ENCODE results near the gene GPR37L1.

The GPR37L1 gene, protein sequence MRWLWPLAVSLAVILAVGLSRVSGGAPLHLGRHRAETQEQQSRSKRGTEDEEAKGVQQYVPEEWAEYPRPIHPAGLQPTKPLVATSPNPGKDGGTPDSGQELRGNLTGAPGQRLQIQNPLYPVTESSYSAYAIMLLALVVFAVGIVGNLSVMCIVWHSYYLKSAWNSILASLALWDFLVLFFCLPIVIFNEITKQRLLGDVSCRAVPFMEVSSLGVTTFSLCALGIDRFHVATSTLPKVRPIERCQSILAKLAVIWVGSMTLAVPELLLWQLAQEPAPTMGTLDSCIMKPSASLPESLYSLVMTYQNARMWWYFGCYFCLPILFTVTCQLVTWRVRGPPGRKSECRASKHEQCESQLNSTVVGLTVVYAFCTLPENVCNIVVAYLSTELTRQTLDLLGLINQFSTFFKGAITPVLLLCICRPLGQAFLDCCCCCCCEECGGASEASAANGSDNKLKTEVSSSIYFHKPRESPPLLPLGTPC

DNA sequence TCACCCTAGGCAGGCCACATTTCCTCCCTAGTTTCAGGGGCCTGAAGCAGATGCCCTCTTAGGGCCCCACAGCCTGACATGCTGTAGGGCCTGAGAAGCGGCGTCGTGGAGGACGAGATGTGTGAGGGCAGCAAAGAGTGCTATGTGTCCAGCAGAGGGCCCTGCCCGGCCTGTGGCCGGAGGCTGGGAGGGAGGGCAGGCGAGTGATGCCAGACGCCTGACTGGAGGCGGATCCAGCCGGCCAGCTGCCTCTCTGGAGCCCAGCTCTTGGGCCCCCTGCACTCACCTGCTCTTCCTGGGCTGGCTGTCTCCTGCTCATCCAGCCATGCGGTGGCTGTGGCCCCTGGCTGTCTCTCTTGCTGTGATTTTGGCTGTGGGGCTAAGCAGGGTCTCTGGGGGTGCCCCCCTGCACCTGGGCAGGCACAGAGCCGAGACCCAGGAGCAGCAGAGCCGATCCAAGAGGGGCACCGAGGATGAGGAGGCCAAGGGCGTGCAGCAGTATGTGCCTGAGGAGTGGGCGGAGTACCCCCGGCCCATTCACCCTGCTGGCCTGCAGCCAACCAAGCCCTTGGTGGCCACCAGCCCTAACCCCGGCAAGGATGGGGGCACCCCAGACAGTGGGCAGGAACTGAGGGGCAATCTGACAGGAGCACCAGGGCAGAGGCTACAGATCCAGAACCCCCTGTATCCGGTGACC is at the start of gene GPR37L1:
Gene GPR37L1, plus strand, starts transcription at position 279 of the 697 bp plus-strand sequence. Its CDS starts 47 bp downstream, at position 326.
- Histone ChIP-seq H3K9ac (ENCODE audit: low read depth, low read length) (no peak within 1 kb of the TSS), H3K36me3 (ENCODE audit: insufficient read depth, low read length) (no peaks in the 10 kb centered on the region), H3K4me1 (ENCODE audit: insufficient read depth, low read length) (no peaks in the 10 kb centered on the region), H3K9me3 (ENCODE audit: control insufficient read depth, insufficient read depth, low read length) (no peaks in the 10 kb centered on the region)

DNA sequence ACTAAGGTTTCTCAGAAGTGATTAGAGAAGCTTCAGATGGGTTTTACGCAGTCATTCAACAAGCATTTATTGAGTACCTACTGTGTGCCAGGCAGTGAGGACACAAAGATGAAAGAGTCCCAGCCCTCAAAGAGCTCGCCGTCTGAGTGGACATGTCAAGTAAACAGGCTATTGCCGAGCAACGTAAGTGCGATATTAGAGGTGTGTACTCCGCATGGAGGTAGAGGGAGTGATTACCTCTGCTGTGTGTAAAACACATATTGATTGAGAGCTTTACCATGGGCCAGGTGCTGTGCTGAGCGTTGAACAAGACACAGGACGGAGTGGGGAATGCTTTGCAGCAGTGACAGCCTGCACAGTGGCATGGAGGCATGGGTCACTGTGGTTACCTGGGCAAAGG is 49.5 kb upstream of the GPR37L1 start:
- Histone ChIP-seq H3K9ac (ENCODE audit: low read depth, low read length) (no peak overlapping the region), H3K9me3 (ENCODE audit: control insufficient read depth, insufficient read depth, low read length) (no peaks in the 10 kb centered on the region), H3K36me3 (ENCODE audit: insufficient read depth, low read length) (no peaks in the 10 kb centered on the region), H3K4me1 (ENCODE audit: insufficient read depth, low read length) (peaks cover 13% of the 10 kb centered on the region; the same call in 1 of the 2 replicates)

DNA sequence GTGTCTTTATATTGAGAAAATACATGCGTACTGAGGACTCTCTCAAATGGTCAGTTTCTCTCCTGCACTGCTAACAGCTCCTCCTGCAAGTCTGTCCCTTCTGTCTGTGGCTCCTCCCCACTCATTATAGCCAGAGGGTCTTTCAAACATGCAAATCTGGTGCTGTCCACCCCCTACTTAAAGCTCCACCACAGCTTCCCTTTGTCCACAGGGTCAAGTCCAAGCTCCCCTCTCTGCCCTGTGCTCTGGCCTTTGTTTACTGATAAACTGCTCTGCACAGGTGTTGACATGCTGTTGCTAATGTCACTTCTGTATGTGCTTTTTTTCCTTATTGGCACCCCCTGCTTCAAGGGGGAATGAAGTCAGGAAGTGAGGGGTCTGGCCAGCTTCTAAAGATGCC is 47.7 kb upstream of the GPR37L1 start:
- H3K9me3 ChIP-seq (ENCODE audit: control insufficient read depth, insufficient read depth, low read length): no peaks in the 10 kb centered on the region
- peaks cover 13% of the 10 kb centered on the region; the same call in 1 of the 2 replicates for H3K4me1 ChIP-seq (ENCODE audit: insufficient read depth, low read length)
- H3K9ac ChIP-seq (ENCODE audit: low read depth, low read length): no peak overlapping the region
- H3K36me3 ChIP-seq (ENCODE audit: insufficient read depth, low read length): no peaks in the 10 kb centered on the region

DNA sequence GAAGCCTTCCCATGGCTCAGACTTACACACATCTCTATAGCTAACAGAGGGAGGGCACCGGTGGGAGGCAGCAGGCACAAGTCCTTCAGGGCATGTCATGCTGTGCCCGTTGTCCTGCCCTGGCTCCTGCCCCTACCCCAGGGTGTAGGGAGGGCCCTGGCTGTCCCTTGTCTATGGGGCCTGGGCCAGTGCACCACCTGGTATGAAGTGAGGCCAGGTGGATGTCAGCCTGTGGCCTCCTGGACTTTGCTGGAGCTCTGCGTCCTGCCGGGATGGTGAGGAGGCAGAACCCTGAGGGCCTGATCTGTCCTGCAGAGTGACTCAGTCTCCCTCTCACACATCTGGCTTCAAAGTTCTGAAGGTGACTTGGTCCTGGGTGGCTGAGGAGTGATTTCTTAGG is 47.3 kb upstream of the GPR37L1 start:
- Histone ChIP-seq H3K36me3 (ENCODE audit: insufficient read depth, low read length) (no peaks in the 10 kb centered on the region), H3K4me1 (ENCODE audit: insufficient read depth, low read length) (peaks cover 13% of the 10 kb centered on the region; the same call in 1 of the 2 replicates), H3K9me3 (ENCODE audit: control insufficient read depth, insufficient read depth, low read length) (no peaks in the 10 kb centered on the region), H3K9ac (ENCODE audit: low read depth, low read length) (no peak overlapping the region)

DNA sequence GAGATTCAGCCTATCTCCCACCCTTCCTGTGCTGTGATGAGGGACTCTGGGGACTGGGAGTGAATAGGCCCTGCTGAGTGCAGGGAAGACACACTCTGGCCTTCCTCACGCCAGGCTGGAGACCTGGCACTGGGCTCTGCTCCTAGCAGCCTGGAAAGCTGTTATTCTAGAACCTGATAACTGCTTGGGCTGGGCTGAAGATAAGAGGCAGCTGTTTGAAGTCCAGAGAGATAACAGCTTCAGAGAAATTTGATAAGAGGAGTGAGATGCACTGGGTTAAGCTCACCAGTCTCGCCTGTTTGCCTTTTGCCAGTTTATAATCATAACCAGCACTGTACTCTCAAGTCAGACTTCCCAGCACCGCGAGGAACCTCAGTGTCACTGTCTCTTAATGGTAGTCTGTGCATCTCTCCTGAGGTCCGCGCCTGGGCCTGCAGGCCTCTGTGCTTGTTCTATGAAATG is 46.6 kb upstream of the GPR37L1 start:
- Histone ChIP-seq H3K9ac (ENCODE audit: low read depth, low read length) (no peak overlapping the region), H3K4me1 (ENCODE audit: insufficient read depth, low read length) (peaks cover 13% of the 10 kb centered on the region; the same call in 1 of the 2 replicates), H3K9me3 (ENCODE audit: control insufficient read depth, insufficient read depth, low read length) (no peaks in the 10 kb centered on the region), H3K36me3 (ENCODE audit: insufficient read depth, low read length) (no peaks in the 10 kb centered on the region)

DNA sequence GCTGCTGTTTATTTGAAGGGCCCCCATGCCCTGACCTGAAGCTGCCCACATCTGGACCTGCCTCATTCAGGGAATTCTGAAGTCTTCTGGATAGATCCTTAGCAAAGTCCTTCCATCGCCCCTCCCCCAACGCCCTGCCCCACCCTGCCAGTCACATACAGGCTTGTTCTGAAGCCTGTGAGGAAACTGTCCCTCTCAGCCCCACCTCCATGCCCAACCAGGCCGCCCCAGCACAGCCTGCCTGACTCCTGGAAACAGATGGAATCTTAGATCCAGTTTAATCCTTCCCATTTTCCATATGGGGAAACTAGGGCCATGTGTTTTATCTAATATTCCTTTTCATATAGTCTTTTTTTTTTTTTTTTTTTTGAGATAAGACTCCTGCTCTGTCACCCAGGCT is 44.5 kb upstream of the GPR37L1 start:
- Histone ChIP-seq H3K9me3 (ENCODE audit: control insufficient read depth, insufficient read depth, low read length) (no peaks in the 10 kb centered on the region), H3K36me3 (ENCODE audit: insufficient read depth, low read length) (no peaks in the 10 kb centered on the region), H3K4me1 (ENCODE audit: insufficient read depth, low read length) (peaks cover 19% of the 10 kb centered on the region; the same call in 1 of the 2 replicates), H3K9ac (ENCODE audit: low read depth, low read length) (no peak overlapping the region)

DNA sequence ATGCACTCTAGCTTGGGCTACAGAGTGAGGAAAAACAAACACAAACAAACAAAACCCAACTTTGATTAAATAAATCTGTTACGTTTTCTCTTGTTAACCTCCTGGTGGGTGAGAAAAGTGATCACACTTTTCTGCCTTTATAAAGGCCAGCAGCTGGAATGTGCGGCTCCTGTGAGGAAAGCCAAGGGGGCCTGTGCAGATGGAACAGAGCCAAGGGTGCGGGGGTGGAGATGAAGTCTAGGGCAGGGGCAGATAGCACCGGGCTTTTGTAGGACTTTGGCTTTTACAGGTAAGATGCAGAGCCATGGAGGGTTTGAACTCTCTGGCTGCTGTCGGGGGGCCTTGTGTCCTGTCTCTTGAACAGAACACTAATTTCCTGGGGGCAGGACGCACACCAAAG is 40.7 kb upstream of the GPR37L1 start:
- H3K9ac ChIP-seq (ENCODE audit: low read depth, low read length): no peak overlapping the region

DNA sequence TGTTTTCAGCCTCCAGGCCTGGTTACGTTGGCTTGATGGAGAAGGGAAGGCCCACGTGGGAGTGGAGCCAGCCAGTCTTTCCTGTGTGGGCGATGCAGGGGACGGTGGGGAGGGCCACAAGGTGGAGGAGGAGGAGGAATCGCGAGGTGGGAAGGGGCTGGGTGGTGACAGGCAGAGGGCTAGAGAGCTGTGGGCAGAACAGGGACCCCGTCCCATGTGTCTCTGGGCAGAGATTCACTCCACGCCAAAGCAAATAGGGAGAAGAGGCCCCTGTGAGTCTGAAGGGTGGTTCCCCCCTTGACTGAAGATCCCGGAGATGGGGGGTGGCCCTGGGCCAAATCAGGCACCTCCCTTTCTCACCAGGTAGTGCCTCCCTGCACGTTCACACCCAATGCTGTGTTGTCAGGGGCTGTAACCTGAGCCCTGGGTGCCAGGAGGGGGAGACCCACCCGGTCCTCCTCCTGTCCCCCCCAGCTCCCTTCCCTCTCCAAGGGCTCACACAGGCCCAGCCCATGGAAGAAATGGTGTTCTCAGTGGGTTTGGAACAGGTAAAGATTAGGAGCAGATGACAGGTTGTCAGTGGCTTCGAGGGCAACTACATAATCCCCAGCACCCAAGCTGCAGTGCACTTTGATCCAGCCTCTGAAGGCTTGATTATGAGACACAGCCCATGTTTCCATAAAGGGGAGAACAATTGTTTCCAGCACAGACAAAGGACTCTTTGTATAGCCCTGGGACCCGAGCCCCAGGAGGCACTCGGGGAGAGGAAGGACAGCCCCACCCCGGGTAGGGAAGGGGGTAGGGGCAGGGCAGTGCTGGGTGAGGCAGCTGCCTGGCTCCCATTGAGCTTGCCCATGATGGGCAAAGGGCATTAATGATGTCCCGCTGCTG is 37.7 kb upstream of the GPR37L1 start:
- Histone ChIP-seq H3K4me1 (ENCODE audit: insufficient read depth, low read length) (peaks cover 38% of the 10 kb centered on the region), H3K9me3 (ENCODE audit: control insufficient read depth, insufficient read depth, low read length) (no peaks in the 10 kb centered on the region), H3K36me3 (ENCODE audit: insufficient read depth, low read length) (no peaks in the 10 kb centered on the region), H3K9ac (ENCODE audit: low read depth, low read length) (no peak overlapping the region)

More for the DNA sequence above, 40.7 kb upstream of the GPR37L1 start:
- H3K36me3 ChIP-seq (ENCODE audit: insufficient read depth, low read length): no peaks in the 10 kb centered on the region
- peaks cover 31% of the 10 kb centered on the region for H3K4me1 ChIP-seq (ENCODE audit: insufficient read depth, low read length)
- no peaks in the 10 kb centered on the region for H3K9me3 ChIP-seq (ENCODE audit: control insufficient read depth, insufficient read depth, low read length)

DNA sequence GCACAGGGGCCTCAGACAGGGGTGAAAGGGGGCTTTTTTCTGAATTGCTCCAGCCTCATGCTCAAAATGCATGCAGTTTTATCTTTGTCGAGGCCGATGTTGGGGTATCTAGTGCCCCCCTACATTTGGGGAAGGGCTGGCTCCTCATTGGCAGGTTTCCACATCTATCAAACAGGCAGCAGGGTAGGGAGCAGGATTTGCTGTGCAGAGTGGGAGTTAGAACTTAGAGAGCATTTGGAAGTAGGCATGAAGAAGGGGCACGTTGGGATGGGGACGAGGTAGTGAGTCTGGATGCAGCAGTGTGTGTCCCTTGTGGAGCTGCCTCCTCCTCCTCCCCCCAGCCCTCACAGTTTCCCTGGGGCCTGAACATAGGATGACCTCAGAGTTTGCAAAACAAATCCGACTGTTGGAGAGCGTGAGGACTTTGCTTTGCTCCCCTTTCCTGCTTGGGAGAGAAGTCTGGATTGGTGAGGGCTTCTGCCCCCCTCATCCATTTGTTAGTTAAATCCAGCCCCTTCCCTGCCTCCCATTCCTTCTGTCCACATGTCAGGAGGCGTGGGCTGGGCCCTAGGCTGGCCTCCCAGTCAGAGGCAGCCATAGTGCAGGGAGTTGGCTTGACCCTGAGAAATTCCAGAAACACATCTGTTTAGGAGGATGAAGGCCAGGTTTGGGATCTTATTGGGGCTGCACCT is 36.9 kb upstream of the GPR37L1 start:
- no peaks in the 10 kb centered on the region for H3K36me3 ChIP-seq (ENCODE audit: insufficient read depth, low read length)
- H3K9me3 ChIP-seq (ENCODE audit: control insufficient read depth, insufficient read depth, low read length): no peaks in the 10 kb centered on the region
- peaks cover 38% of the 10 kb centered on the region for H3K4me1 ChIP-seq (ENCODE audit: insufficient read depth, low read length)
- peak overlapping the region; percentile 21 for H3K9ac ChIP-seq (ENCODE audit: low read depth, low read length)

DNA sequence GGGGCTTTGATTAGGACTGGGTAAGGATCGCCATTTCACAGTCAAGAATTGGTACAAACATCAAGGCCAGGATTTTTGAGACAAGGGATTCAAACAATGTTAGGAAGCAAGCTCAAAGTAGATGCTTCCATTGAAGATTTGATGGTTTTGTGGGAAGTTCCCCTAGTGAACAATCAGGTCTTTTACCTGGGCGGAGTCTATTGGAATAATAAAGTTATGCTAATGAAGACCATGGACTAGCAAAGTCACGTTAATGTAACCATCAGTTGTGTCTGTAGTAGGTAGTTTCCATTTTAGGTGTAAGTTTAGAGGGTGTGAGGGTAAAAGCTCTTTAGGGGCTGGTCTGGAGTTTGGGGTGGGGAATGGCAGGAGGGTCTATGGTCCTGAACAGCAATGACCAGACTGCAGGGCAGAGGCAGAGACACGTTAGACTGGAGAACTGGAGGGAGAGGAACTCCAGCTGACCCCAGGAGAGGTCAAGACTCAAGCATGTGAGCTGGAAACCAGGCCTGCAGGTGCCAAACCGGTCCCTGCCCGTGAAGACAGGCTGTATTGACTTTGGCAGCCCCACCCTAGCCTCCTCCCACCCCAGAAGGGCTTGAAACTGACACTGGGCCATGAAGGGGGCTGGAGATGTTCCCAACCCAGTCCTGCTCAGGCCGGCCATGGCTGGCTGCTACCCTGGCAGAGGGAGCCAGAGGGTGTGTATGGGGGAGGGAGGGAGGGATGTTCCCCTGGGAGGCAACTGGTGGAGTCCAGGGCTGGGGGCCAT is 36.0 kb upstream of the GPR37L1 start:
- Histone ChIP-seq H3K4me1 (ENCODE audit: insufficient read depth, low read length) (peaks cover 37% of the 10 kb centered on the region), H3K9me3 (ENCODE audit: control insufficient read depth, insufficient read depth, low read length) (no peaks in the 10 kb centered on the region), H3K36me3 (ENCODE audit: insufficient read depth, low read length) (no peaks in the 10 kb centered on the region), H3K9ac (ENCODE audit: low read depth, low read length) (peak overlapping the region; percentile 21)

DNA sequence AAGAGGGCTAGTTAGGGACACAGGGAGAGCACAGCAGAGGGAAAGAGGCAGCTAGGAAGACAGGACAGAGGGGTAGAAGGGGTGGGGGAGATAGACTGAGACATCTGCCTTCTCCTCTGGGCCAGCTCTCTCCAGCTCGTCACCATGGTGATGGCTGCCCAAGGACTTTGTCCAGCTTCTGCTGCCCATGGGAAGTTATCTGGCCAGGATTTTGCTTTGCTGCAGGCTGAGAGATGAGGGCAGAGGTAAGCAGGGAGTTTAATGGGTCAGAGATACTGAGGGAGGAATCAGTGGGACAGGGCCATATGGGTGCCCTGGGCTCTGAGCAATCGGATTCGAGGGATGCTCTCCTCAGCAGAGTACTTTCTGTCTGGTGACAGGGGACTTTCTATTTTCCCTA is 34.5 kb upstream of the GPR37L1 start:
- Histone ChIP-seq H3K9me3 (ENCODE audit: control insufficient read depth, insufficient read depth, low read length) (no peaks in the 10 kb centered on the region), H3K4me1 (ENCODE audit: insufficient read depth, low read length) (peaks cover 32% of the 10 kb centered on the region), H3K36me3 (ENCODE audit: insufficient read depth, low read length) (no peaks in the 10 kb centered on the region), H3K9ac (ENCODE audit: low read depth, low read length) (no peak overlapping the region)

DNA sequence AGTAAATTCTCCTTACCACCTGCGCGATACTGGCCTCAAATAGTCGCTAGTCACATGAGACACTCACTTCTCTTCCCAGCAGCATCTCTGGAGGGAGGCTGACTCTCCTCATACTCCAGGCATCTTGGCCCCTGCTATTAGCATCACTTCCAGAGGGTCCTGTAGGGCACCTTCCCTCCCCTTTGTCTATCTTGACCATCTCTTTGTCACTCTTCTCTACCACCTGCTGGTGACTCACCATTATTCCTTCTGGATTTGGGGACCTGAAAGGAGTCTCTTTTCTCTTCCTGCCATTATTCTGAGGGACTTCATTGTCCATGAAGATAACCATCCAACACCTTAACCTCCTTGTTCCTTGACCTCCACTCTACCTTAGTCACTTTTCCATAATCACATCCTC is 31.7 kb upstream of the GPR37L1 start:
- no peaks in the 10 kb centered on the region for H3K9me3 ChIP-seq (ENCODE audit: control insufficient read depth, insufficient read depth, low read length)
- H3K4me1 ChIP-seq (ENCODE audit: insufficient read depth, low read length): peaks cover 17% of the 10 kb centered on the region
- H3K9ac ChIP-seq (ENCODE audit: low read depth, low read length): no peak overlapping the region
- no peaks in the 10 kb centered on the region for H3K36me3 ChIP-seq (ENCODE audit: insufficient read depth, low read length)

DNA sequence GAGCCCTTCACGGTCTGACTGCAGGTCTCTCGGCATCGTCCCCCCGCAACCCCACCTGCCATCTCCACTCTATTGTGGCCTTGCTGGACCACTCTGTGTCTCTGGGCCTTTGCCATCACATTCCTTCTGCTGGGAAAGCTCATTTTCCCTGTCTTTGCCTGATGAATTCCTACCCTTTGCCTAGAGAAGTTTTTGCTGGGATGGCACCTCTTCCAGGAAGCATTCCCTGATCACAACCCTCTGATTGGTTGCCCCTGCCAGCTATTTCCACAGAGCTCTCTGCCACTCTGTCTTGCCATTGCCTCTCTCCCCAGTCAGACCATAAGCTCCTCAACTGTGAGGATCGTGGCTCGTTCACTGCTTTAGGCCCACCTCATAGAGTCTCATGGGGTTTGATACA is 28.9 kb upstream of the GPR37L1 start:
- no peaks in the 10 kb centered on the region for H3K36me3 ChIP-seq (ENCODE audit: insufficient read depth, low read length)
- no peak overlapping the region for H3K9ac ChIP-seq (ENCODE audit: low read depth, low read length)
- no peaks in the 10 kb centered on the region for H3K4me1 ChIP-seq (ENCODE audit: insufficient read depth, low read length)
- H3K9me3 ChIP-seq (ENCODE audit: control insufficient read depth, insufficient read depth, low read length): no peaks in the 10 kb centered on the region

Data from ES-I3 (cell line).